BE2C (cell line): ENCODE results near the gene RAD51C.

Experiments used
- DNase-seq: peaks from one replicate; pipeline ENCODE4 v3.0.0-alpha.2; 2020
- H3K27me3 ChIP-seq: fragments of 250-450 bp; sonication (Bioruptor Pico); 2 replicates; pipeline ENCODE4 v1.5.1; 2020; ENCODE audit warnings: mild to moderate bottlenecking
- H3K36me3 ChIP-seq: fragments of 250-450 bp; sonication (Bioruptor Pico); 2 replicates; pipeline ENCODE4 v1.5.1; 2020; ENCODE audit warnings: mild to moderate bottlenecking
- H3K4me1 ChIP-seq: fragments of 250-450 bp; sonication (Bioruptor Pico); 2 replicates; pipeline ENCODE4 v1.5.1; 2020
- H3K4me3 ChIP-seq: 2 replicates; pipeline ENCODE4 v1.5.1; 2011; ENCODE audit warnings: low read depth, low read length
- H3K9me3 ChIP-seq: fragments of 250-450 bp; sonication (Bioruptor Pico); 2 replicates; pipeline ENCODE4 v1.5.1; 2020
- TF ChIP-seq, protein P1 (sequence below): IDR thresholded peaks from 2 replicates; pipeline ENCODE4 v1.5.1; 2012; ENCODE audit warnings: mild to moderate bottlenecking, low read depth, low read length

RAD51C gene

GRCh38 chr17:58722274-58722673 is 29.9 kb downstream of the RAD51C start:
- Histone ChIP-seq H3K4me1 (no peaks in the 10 kb centered on the region), H3K36me3 (peaks cover 15% of the 10 kb centered on the region), H3K27me3 (no peaks in the 10 kb centered on the region), H3K4me3 (no peak overlapping the region), H3K9me3 (no peaks in the 10 kb centered on the region)
- no peak for DNase-seq
- TF ChIP-seq, protein P1, sequence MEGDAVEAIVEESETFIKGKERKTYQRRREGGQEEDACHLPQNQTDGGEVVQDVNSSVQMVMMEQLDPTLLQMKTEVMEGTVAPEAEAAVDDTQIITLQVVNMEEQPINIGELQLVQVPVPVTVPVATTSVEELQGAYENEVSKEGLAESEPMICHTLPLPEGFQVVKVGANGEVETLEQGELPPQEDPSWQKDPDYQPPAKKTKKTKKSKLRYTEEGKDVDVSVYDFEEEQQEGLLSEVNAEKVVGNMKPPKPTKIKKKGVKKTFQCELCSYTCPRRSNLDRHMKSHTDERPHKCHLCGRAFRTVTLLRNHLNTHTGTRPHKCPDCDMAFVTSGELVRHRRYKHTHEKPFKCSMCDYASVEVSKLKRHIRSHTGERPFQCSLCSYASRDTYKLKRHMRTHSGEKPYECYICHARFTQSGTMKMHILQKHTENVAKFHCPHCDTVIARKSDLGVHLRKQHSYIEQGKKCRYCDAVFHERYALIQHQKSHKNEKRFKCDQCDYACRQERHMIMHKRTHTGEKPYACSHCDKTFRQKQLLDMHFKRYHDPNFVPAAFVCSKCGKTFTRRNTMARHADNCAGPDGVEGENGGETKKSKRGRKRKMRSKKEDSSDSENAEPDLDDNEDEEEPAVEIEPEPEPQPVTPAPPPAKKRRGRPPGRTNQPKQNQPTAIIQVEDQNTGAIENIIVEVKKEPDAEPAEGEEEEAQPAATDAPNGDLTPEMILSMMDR, result no peak

DNA sequence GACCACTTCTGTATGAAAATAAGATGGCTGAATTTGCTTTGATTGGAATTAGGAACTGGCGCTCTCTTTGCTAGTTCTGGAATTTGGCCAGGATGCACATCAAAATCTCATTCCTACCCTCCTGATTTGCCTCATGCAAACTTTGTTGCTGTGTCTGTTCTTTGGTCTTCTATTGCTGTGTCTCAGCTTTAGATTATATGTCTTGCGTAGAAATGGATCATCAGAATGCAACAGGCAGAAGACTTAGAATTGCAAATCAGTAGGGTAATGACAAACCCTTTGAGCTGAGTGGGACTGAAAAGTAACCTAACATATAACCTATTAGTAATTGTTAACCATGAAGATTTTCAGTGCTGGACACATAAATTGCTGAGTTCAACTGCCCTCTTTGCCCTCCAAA is 30.3 kb downstream of the RAD51C start:
- peaks cover 15% of the 10 kb centered on the region for H3K36me3 ChIP-seq
- no peaks in the 10 kb centered on the region for H3K27me3 ChIP-seq
- no peak for DNase-seq
- H3K4me1 ChIP-seq, result no peaks in the 10 kb centered on the region
- H3K9me3 ChIP-seq, result no peaks in the 10 kb centered on the region
- no peak overlapping the region for H3K4me3 ChIP-seq
- TF ChIP-seq, protein P1, result no peak

DNA sequence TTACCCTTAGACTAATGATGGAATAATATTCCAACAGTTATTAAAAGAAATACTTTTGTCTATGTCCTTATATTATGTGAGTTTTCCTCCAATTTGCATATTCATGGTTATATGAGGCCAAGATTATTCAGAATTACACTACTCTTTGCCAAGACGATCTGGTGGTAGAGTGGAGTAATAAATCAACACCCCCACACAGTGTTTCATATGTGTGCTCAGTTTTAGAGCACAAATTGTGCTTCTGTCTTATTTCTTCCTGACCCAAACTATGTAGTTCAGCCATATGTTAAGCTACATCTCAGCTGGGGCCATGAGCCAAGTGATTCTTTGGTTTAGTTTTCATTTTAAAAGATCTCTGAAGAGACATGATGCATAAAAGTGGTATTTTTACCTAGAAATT is 36.4 kb downstream of the RAD51C start:
- Histone ChIP-seq H3K36me3 (peaks cover 2% of the 10 kb centered on the region; the same call in 1 of the 2 replicates), H3K27me3 (no peaks in the 10 kb centered on the region), H3K4me3 (no peak overlapping the region), H3K9me3 (no peaks in the 10 kb centered on the region), H3K4me1 (no peaks in the 10 kb centered on the region)
- no peak for DNase-seq
- TF ChIP-seq, protein P1, result no peak

DNA sequence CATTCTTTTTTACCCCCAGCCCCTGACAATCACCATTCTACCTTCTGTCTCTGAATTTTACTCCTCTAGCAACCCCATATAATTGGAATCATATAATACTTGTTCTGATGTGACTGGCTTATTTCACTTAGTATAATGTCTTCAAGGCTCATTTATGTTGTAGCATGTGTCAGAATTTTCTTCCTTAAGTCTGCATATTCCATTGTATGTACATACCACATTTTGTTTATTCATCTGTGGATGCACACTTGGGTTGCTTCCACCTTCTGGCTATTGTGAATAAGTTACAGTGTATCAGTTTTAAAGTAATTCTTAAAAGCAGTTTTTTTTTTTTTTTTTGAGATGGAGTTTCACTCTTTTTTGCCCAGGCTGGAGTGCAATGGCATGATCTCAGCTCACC is 38.5 kb downstream of the RAD51C start:
- TF ChIP-seq, protein P1, result no peak
- no peaks in the 10 kb centered on the region for H3K4me1 ChIP-seq
- H3K36me3 ChIP-seq, result peaks cover 6% of the 10 kb centered on the region; the same call in 1 of the 2 replicates
- H3K27me3 ChIP-seq, result no peaks in the 10 kb centered on the region
- H3K9me3 ChIP-seq, result no peaks in the 10 kb centered on the region
- H3K4me3 ChIP-seq, result no peak overlapping the region
- no peak for DNase-seq

GRCh38 chr17:58734040-58734439 is 41.6 kb downstream of the RAD51C start:
- Histone ChIP-seq H3K36me3 (peaks cover 6% of the 10 kb centered on the region; the same call in 1 of the 2 replicates), H3K27me3 (no peaks in the 10 kb centered on the region), H3K9me3 (no peaks in the 10 kb centered on the region), H3K4me3 (no peak overlapping the region), H3K4me1 (no peaks in the 10 kb centered on the region)
- TF ChIP-seq, protein P1, result no peak
- no peak for DNase-seq

DNA sequence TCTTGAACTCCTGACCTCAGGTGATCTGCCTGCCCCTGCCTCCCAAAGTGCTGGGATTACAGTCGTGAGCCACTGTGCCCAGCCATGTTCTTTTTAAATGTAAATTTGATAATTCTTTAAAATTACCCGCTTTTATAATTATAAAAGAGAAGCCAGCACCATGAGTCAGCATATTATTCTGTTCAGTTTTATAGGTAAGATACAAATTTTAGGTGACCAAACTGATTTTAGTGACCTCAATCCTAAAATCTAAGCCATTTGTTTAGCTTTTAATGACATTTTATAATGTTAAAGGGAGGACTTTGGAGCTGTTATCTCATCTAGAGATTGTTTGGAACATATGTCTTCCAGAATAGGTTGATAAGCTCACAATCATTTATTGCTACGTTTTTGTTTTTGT is 42.4 kb downstream of the RAD51C start:
- DNase-seq, result no peak
- Histone ChIP-seq H3K27me3 (no peaks in the 10 kb centered on the region), H3K36me3 (peaks cover 6% of the 10 kb centered on the region; the same call in 1 of the 2 replicates), H3K9me3 (no peaks in the 10 kb centered on the region), H3K4me3 (no peak overlapping the region), H3K4me1 (no peaks in the 10 kb centered on the region)
- TF ChIP-seq, protein P1, result no peak
